ENCODE data around the gene UBTF. TPM values are rescaled to one million over a fixed set of nuclear protein-coding genes. Genes with fewer than 3 reads are reported as not detected.
A peak's percentile ranks its signal among the peaks of the same experiment; 100 is the strongest.

UBTF gene
- total and polyA plus RNA-seq, 9 of the 15 experiments (the other 6 are each of a cell fraction or from before 2014, with no cell fraction given), result 1.2 to 113 (median 83.6) TPM

- TF ChIP-seq ZNF184 (CRISPR knock-in tag; IDR thresholded peaks at IDR 0.05) (no peak), POLR2B (IDR thresholded peaks at IDR 0.05; ENCODE audit: low read depth, partially characterized antibody) (peak; percentile 57), ZBTB8A (IDR thresholded peaks at IDR 0.05; ENCODE audit: partially characterized antibody) (no peak), HLTF (IDR thresholded peaks at IDR 0.05) (0 out of 2 replicates have a peak, but pooled peaks have one; percentile 27), CBX8 (IDR thresholded peaks at IDR 0.05; ENCODE audit: borderline replicate concordance, extremely low read depth, low read depth, low read length, poor library complexity, severe bottlenecking) (no peak), ZFX (CRISPR knock-in tag; IDR thresholded peaks at IDR 0.05) (no peak), ZBTB17 (CRISPR knock-in tag; IDR thresholded peaks at IDR 0.05) (no peak), ZMIZ1 (IDR thresholded peaks at IDR 0.05; ENCODE audit: low read depth in 2 of 2, low read length in 2 of 2) (no peak), ZNF316 (IDR thresholded peaks at IDR 0.05) (no peak), GTF2A2 (tag; IDR thresholded peaks at IDR 0.05) (no peak), ELF2 (CRISPR knock-in tag; IDR thresholded peaks at IDR 0.05) (no peak), RBFOX2 (IDR thresholded peaks at IDR 0.05; ENCODE audit: low read depth, low read length) (0 out of 2 replicates have a peak, but pooled peaks have one; percentile 22), TARDBP (IDR thresholded peaks at IDR 0.05) (0 out of 2 replicates have a peak, but pooled peaks have one; percentile 68)
- TF ChIP-seq, protein P1, sequence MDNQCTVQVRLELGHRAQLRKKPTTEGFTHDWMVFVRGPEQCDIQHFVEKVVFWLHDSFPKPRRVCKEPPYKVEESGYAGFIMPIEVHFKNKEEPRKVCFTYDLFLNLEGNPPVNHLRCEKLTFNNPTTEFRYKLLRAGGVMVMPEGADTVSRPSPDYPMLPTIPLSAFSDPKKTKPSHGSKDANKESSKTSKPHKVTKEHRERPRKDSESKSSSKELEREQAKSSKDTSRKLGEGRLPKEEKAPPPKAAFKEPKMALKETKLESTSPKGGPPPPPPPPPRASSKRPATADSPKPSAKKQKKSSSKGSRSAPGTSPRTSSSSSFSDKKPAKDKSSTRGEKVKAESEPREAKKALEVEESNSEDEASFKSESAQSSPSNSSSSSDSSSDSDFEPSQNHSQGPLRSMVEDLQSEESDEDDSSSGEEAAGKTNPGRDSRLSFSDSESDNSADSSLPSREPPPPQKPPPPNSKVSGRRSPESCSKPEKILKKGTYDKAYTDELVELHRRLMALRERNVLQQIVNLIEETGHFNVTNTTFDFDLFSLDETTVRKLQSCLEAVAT (IDR thresholded peaks at IDR 0.05), result peak in 1 of 2 experiments; percentile 17; a peak in 1 of 4 replicates
- TF ChIP-seq, protein P2, sequence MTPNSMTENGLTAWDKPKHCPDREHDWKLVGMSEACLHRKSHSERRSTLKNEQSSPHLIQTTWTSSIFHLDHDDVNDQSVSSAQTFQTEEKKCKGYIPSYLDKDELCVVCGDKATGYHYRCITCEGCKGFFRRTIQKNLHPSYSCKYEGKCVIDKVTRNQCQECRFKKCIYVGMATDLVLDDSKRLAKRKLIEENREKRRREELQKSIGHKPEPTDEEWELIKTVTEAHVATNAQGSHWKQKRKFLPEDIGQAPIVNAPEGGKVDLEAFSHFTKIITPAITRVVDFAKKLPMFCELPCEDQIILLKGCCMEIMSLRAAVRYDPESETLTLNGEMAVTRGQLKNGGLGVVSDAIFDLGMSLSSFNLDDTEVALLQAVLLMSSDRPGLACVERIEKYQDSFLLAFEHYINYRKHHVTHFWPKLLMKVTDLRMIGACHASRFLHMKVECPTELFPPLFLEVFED (CRISPR knock-in tag; conservative IDR thresholded peaks at IDR 0.05), result peak; percentile 63; the same call in 1 of the 2 replicates
- TF ChIP-seq, protein P3, sequence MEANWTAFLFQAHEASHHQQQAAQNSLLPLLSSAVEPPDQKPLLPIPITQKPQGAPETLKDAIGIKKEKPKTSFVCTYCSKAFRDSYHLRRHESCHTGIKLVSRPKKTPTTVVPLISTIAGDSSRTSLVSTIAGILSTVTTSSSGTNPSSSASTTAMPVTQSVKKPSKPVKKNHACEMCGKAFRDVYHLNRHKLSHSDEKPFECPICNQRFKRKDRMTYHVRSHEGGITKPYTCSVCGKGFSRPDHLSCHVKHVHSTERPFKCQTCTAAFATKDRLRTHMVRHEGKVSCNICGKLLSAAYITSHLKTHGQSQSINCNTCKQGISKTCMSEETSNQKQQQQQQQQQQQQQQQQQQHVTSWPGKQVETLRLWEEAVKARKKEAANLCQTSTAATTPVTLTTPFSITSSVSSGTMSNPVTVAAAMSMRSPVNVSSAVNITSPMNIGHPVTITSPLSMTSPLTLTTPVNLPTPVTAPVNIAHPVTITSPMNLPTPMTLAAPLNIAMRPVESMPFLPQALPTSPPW (CRISPR knock-in tag; IDR thresholded peaks at IDR 0.05), result 0 out of 2 replicates have a peak, but pooled peaks have one; percentile 22
These were observed 13.3 kb downstream of the UBTF start (continued) for GRCh38 chr17:44205962-44206824.

Measured in K562 (cell line).